Dendritic cell treated with granulocyte-macrophage colony-stimulating factor and Interleukin-4, amounts not matched to agents 40 ng/mL and 50 ng/mL, for 4 days (primary cell): ENCODE measurements around the gene CALML3.

Experiments
- H3K27ac Mint-ChIP-seq: one replicate; pipeline ENCODE4 v1.8.0; 2022; ENCODE audit warnings: mild to moderate bottlenecking, mixed read lengths
- H3K27me3 Mint-ChIP-seq: one replicate; pipeline ENCODE4 v1.8.0; 2022; ENCODE audit warnings: mild to moderate bottlenecking, mixed read lengths
- H3K36me3 Mint-ChIP-seq: one replicate; pipeline ENCODE4 v1.8.0; 2022; ENCODE audit warnings: low read depth, mixed read lengths
- H3K4me1 Mint-ChIP-seq: one replicate; pipeline ENCODE4 v1.8.0; 2022; ENCODE audit warnings: low read depth, mixed read lengths
- H3K4me3 Mint-ChIP-seq: one replicate; pipeline ENCODE4 v1.8.0; 2022; ENCODE audit warnings: mild to moderate bottlenecking, moderate library complexity, mixed read lengths
- H3K9me3 Mint-ChIP-seq: one replicate; pipeline ENCODE4 v1.8.0; 2022; ENCODE audit warnings: mixed read lengths
- intact Hi-C: fragments of 100-400 bp; cut with micrococcal nuclease; formaldehyde crosslinking; loops from one replicate; pipeline ENCODE4 v1.15.0; 2022

CALML3 gene

GRCh38 chr10:5532307-5532605 lies 7.5 kb downstream of the CALML3 start:
- H3K27me3 Mint-ChIP-seq, result peaks cover 10% of the 10 kb centered on the region
- H3K9me3 Mint-ChIP-seq, result no peaks in the 10 kb centered on the region
- no peaks in the 10 kb centered on the region for H3K36me3 Mint-ChIP-seq
- H3K27ac Mint-ChIP-seq, result no peak overlapping the region
- no peak overlapping the region for H3K4me3 Mint-ChIP-seq
- intact Hi-C loops, result no loop called here
- H3K4me1 Mint-ChIP-seq, result peaks cover 4% of the 10 kb centered on the region

GRCh38 chr10:5532618-5533097 lies 7.9 kb downstream of the CALML3 start:
- H3K9me3 Mint-ChIP-seq, result no peaks in the 10 kb centered on the region
- peaks cover 8% of the 10 kb centered on the region for H3K27me3 Mint-ChIP-seq
- no peaks in the 10 kb centered on the region for H3K36me3 Mint-ChIP-seq
- H3K4me1 Mint-ChIP-seq, result peaks cover 4% of the 10 kb centered on the region
- intact Hi-C loops, result no loop called here
- no peak overlapping the region for H3K4me3 Mint-ChIP-seq
- H3K27ac Mint-ChIP-seq, result no peak overlapping the region

- no peaks in the 10 kb centered on the region for H3K9me3 Mint-ChIP-seq
- H3K4me3 Mint-ChIP-seq, result no peak overlapping the region
- intact Hi-C loops, result no loop called here
- no peaks in the 10 kb centered on the region for H3K36me3 Mint-ChIP-seq
- H3K27me3 Mint-ChIP-seq, result peaks cover 9% of the 10 kb centered on the region
- H3K27ac Mint-ChIP-seq, result no peak overlapping the region
- H3K4me1 Mint-ChIP-seq, result peaks cover 4% of the 10 kb centered on the region
These were observed 8.5 kb downstream of the CALML3 start for GRCh38 chr10:5533098-5533731.

- H3K4me1 Mint-ChIP-seq, result peaks cover 10% of the 10 kb centered on the region
- peaks cover 8% of the 10 kb centered on the region for H3K27me3 Mint-ChIP-seq
- no peaks in the 10 kb centered on the region for H3K9me3 Mint-ChIP-seq
- intact Hi-C loops, result no loop called here
- no peak overlapping the region for H3K27ac Mint-ChIP-seq
- no peak overlapping the region for H3K4me3 Mint-ChIP-seq
- no peaks in the 10 kb centered on the region for H3K36me3 Mint-ChIP-seq
These were observed 9.5 kb downstream of the CALML3 start for GRCh38 chr10:5534051-5534821.

GRCh38 chr10:5534880-5535856 lies 10.4 kb downstream of the CALML3 start:
- H3K36me3 Mint-ChIP-seq, result no peaks in the 10 kb centered on the region
- H3K9me3 Mint-ChIP-seq, result no peaks in the 10 kb centered on the region
- H3K4me3 Mint-ChIP-seq, result no peak overlapping the region
- intact Hi-C loops, result no loop called here
- H3K27ac Mint-ChIP-seq, result no peak overlapping the region
- peaks cover 6% of the 10 kb centered on the region for H3K27me3 Mint-ChIP-seq
- H3K4me1 Mint-ChIP-seq, result peaks cover 16% of the 10 kb centered on the region

- H3K36me3 Mint-ChIP-seq, result no peaks in the 10 kb centered on the region
- no peak overlapping the region for H3K27ac Mint-ChIP-seq
- H3K4me3 Mint-ChIP-seq, result no peak overlapping the region
- H3K9me3 Mint-ChIP-seq, result peaks cover 9% of the 10 kb centered on the region
- intact Hi-C loops, result no loop called here
- H3K4me1 Mint-ChIP-seq, result peaks cover 16% of the 10 kb centered on the region
- peaks cover 6% of the 10 kb centered on the region for H3K27me3 Mint-ChIP-seq
These were observed 11.8 kb downstream of the CALML3 start for GRCh38 chr10:5536486-5537081.

GRCh38 chr10:5537684-5538083 lies 12.9 kb downstream of the CALML3 start:
- Mint-ChIP-seq H3K9me3 (peaks cover 17% of the 10 kb centered on the region), H3K27me3 (peaks cover 6% of the 10 kb centered on the region), H3K4me1 (peaks cover 14% of the 10 kb centered on the region), H3K4me3 (no peak overlapping the region), H3K27ac (no peak overlapping the region), H3K36me3 (no peaks in the 10 kb centered on the region)
- intact Hi-C loops, result no loop called here

- peaks cover 17% of the 10 kb centered on the region for H3K9me3 Mint-ChIP-seq
- intact Hi-C loops, result no loop called here
- H3K4me1 Mint-ChIP-seq, result peaks cover 11% of the 10 kb centered on the region
- no peaks in the 10 kb centered on the region for H3K36me3 Mint-ChIP-seq
- no peak overlapping the region for H3K4me3 Mint-ChIP-seq
- peaks cover 5% of the 10 kb centered on the region for H3K27me3 Mint-ChIP-seq
- no peak overlapping the region for H3K27ac Mint-ChIP-seq
These were observed 13.7 kb downstream of the CALML3 start for GRCh38 chr10:5538446-5538845.

- Mint-ChIP-seq H3K27me3 (peaks cover 5% of the 10 kb centered on the region), H3K27ac (peak overlapping the region; percentile 31), H3K9me3 (peaks cover 17% of the 10 kb centered on the region), H3K36me3 (no peaks in the 10 kb centered on the region), H3K4me1 (peaks cover 13% of the 10 kb centered on the region), H3K4me3 (no peak overlapping the region)
- intact Hi-C loops, result no loop called here
These were observed 14.3 kb downstream of the CALML3 start for GRCh38 chr10:5538892-5539651.

- H3K4me1 Mint-ChIP-seq, result peaks cover 23% of the 10 kb centered on the region
- intact Hi-C loops, result no loop called here
- peaks cover 17% of the 10 kb centered on the region for H3K9me3 Mint-ChIP-seq
- H3K36me3 Mint-ChIP-seq, result no peaks in the 10 kb centered on the region
- no peak overlapping the region for H3K27ac Mint-ChIP-seq
- no peak overlapping the region for H3K4me3 Mint-ChIP-seq
- H3K27me3 Mint-ChIP-seq, result peaks cover 5% of the 10 kb centered on the region
These were observed 15.3 kb downstream of the CALML3 start for GRCh38 chr10:5540080-5540479.

- no peak overlapping the region for H3K4me3 Mint-ChIP-seq
- H3K9me3 Mint-ChIP-seq, result peaks cover 17% of the 10 kb centered on the region
- no peak overlapping the region for H3K27ac Mint-ChIP-seq
- peaks cover 24% of the 10 kb centered on the region for H3K4me1 Mint-ChIP-seq
- H3K27me3 Mint-ChIP-seq, result peaks cover 5% of the 10 kb centered on the region
- intact Hi-C loops, result no loop called here
- no peaks in the 10 kb centered on the region for H3K36me3 Mint-ChIP-seq
These were observed 16.1 kb downstream of the CALML3 start for GRCh38 chr10:5540891-5541290.

- no peak overlapping the region for H3K27ac Mint-ChIP-seq
- H3K4me1 Mint-ChIP-seq, result peaks cover 24% of the 10 kb centered on the region
- no peak overlapping the region for H3K4me3 Mint-ChIP-seq
- H3K27me3 Mint-ChIP-seq, result peaks cover 5% of the 10 kb centered on the region
- intact Hi-C loops, result no loop called here
- H3K9me3 Mint-ChIP-seq, result peaks cover 17% of the 10 kb centered on the region
- no peaks in the 10 kb centered on the region for H3K36me3 Mint-ChIP-seq
These were observed 17.3 kb downstream of the CALML3 start for GRCh38 chr10:5542100-5542499.

- Mint-ChIP-seq H3K27me3 (peaks cover 2% of the 10 kb centered on the region), H3K4me3 (no peak overlapping the region), H3K4me1 (peaks cover 24% of the 10 kb centered on the region), H3K27ac (no peak overlapping the region), H3K9me3 (peaks cover 17% of the 10 kb centered on the region), H3K36me3 (no peaks in the 10 kb centered on the region)
- intact Hi-C loops, result no loop called here
These were observed 18.9 kb downstream of the CALML3 start for GRCh38 chr10:5543623-5544022.
